Ramos (cell line): ENCODE data around the gene PTPN13.

Experiments used
- in situ Hi-C: fragments of 300-500 bp; cut with MboI; formaldehyde crosslinking; loops from one replicate; pipeline ENCODE4 v1.14.3; 2022; ENCODE audit warnings: low sequenced_read_pairs; ENCODE audit not compliant: unreplicated experiment

PTPN13 gene

GRCh38 chr4:86586626-86587380 is 7.3 kb upstream of the PTPN13 start:
- in situ Hi-C loops, result no loop called here

- in situ Hi-C loops, result no loop called here
Measured at GRCh38 chr4:86587381-86588140, 6.6 kb upstream of the PTPN13 start.

GRCh38 chr4:86592553-86593249 is 1.4 kb upstream of the PTPN13 start:
- in situ Hi-C loops, result no loop called here

- in situ Hi-C loops, result no loop called here
Measured at GRCh38 chr4:86594559-86595425, 677 bp downstream of the PTPN13 start.

- in situ Hi-C loops, result no loop called here
Measured at GRCh38 chr4:86595426-86595805, 1.3 kb downstream of the PTPN13 start.

GRCh38 chr4:86596807-86597206 is 2.7 kb downstream of the PTPN13 start:
- in situ Hi-C loops, result no loop called here

GRCh38 chr4:86600007-86600653 is 6.0 kb downstream of the PTPN13 start:
- in situ Hi-C loops, result no loop called here

- in situ Hi-C loops, result no loop called here
Measured at GRCh38 chr4:86603311-86603885, 9.3 kb downstream of the PTPN13 start.

- in situ Hi-C loops, result no loop called here
Measured at GRCh38 chr4:86606809-86607208, 12.7 kb downstream of the PTPN13 start.

GRCh38 chr4:86608757-86609375 is 14.8 kb downstream of the PTPN13 start:
- in situ Hi-C loops, result no loop called here

GRCh38 chr4:86611757-86612156 is 17.6 kb downstream of the PTPN13 start:
- in situ Hi-C loops, result no loop called here

GRCh38 chr4:86613734-86614133 is 19.6 kb downstream of the PTPN13 start:
- in situ Hi-C loops, result no loop called here

- in situ Hi-C loops, result no loop called here
Measured at GRCh38 chr4:86614865-86615264, 20.8 kb downstream of the PTPN13 start.

GRCh38 chr4:86615501-86615900 is 21.4 kb downstream of the PTPN13 start:
- in situ Hi-C loops, result no loop called here

- in situ Hi-C loops, result no loop called here
Measured at GRCh38 chr4:86619656-86620055, 25.5 kb downstream of the PTPN13 start.

- in situ Hi-C loops, result no loop called here
Measured at GRCh38 chr4:86621435-86621834, 27.3 kb downstream of the PTPN13 start.

GRCh38 chr4:86626066-86626465 is 32.0 kb downstream of the PTPN13 start:
- in situ Hi-C loops, result no loop called here

GRCh38 chr4:86627462-86628135 is 33.5 kb downstream of the PTPN13 start:
- in situ Hi-C loops, result no loop called here
